Loucy (cell line): ENCODE results near the gene BBS5.

Experiments used
- H2AFZ ChIP-seq: fragments of 200-600 bp; sonication (generic); 2 replicates; pipeline ENCODE4 v1.6.0; 2016; ENCODE audit warnings: antibody characterized with exemption, mild to moderate bottlenecking, low read length, moderate library complexity
- H3F3A ChIP-seq: fragments of 200-600 bp; 2 replicates; pipeline ENCODE4 v1.6.0; 2016; ENCODE audit warnings: antibody characterized with exemption, low read depth, mild to moderate bottlenecking
- H3K27me3 ChIP-seq: fragments of 200-600 bp; sonication (generic); 2 replicates; pipeline ENCODE4 v1.6.1; 2014; ENCODE audit warnings: low read length, mild to moderate bottlenecking; ENCODE audit not compliant: insufficient read depth, poor library complexity, severe bottlenecking
- H3K36me3 ChIP-seq: fragments of 200-600 bp; sonication (generic); 2 replicates; pipeline ENCODE4 v1.6.1; 2016; ENCODE audit warnings: low read length; ENCODE audit not compliant: insufficient read depth
- H3K4me1 ChIP-seq: fragments of 200-600 bp; sonication (generic); 2 replicates; pipeline ENCODE4 v1.5.1; 2014; ENCODE audit warnings: low read length, mild to moderate bottlenecking; ENCODE audit not compliant: insufficient read depth, poor library complexity, severe bottlenecking
- H3K4me2 ChIP-seq: fragments of 200-600 bp; sonication (generic); 2 replicates; pipeline ENCODE4 v1.6.0; 2014; ENCODE audit warnings: antibody characterized with exemption, low read length, low read depth, mild to moderate bottlenecking; ENCODE audit not compliant: poor library complexity, severe bottlenecking
- H3K4me3 ChIP-seq: fragments of 200-600 bp; sonication (generic); 2 replicates; pipeline ENCODE4 v1.5.1; 2014; ENCODE audit warnings: low read length, mild to moderate bottlenecking, mixed read lengths; ENCODE audit not compliant: poor library complexity, severe bottlenecking
- H3K79me2 ChIP-seq: fragments of 200-600 bp; sonication (generic); 2 replicates; pipeline ENCODE4 v1.6.1; 2014; ENCODE audit warnings: low read length; ENCODE audit not compliant: insufficient read depth
- H3K9ac ChIP-seq: fragments of 200-600 bp; sonication (generic); 2 replicates; pipeline ENCODE4 v1.6.0; 2014; ENCODE audit warnings: mild to moderate bottlenecking, low read depth, low read length, moderate library complexity; ENCODE audit not compliant: poor library complexity, severe bottlenecking
- H3K9me2 ChIP-seq: fragments of 200-600 bp; sonication (generic); replicated peaks from 2 replicates; pipeline ENCODE4 v1.6.1; 2016; ENCODE audit warnings: low read depth, low read length, mixed read lengths
- H3K9me3 ChIP-seq: fragments of 200-600 bp; sonication (generic); 2 replicates; pipeline ENCODE4 v1.6.1; 2014; ENCODE audit warnings: mild to moderate bottlenecking, antibody characterized with exemption, low read length, low read depth; ENCODE audit not compliant: insufficient read depth
- H4K20me1 ChIP-seq: fragments of 200-600 bp; sonication (generic); 2 replicates; pipeline ENCODE4 v1.6.0; 2014; ENCODE audit warnings: antibody characterized with exemption, low read length, mild to moderate bottlenecking; ENCODE audit not compliant: insufficient read depth, poor library complexity, severe bottlenecking
- CTCF ChIP-seq: fragments of 200-600 bp; sonication (generic); conservative IDR thresholded peaks from 2 replicates; pipeline ENCODE4 v1.5.1; 2014; ENCODE audit warnings: mild to moderate bottlenecking, antibody characterized with exemption, low read length
- EZH2phosphoT487 ChIP-seq: fragments of 200-600 bp; IDR thresholded peaks from 2 replicates; pipeline ENCODE4 v1.6.1; 2018; ENCODE audit warnings: antibody characterized with exemption, mild to moderate bottlenecking, moderate library complexity, borderline replicate concordance

BBS5 gene

DNA sequence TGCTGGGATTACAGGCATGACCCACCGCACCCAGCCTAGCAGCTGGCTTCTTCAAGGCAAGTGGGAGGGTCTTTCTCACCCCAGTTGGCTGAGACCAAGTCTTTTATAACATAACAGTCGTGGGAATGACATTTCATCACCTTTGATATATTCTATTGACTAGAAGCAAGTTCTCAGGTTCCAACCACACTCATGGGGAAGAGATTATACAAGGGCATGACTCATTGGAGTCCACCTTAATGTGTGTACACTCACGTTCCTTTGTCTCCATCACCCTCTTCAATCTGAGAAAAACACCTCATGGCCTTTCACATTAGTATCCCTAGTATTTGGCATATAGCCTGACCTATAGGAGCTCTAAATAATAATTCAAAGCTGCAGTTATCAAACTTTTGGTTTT is 2.8 kb upstream of the BBS5 start:
- Histone ChIP-seq H3K36me3 (no peaks in the 10 kb centered on the region), H3K4me1 (peaks cover 9% of the 10 kb centered on the region), H3K4me3 (no peak overlapping the region), H3K9ac (no peak overlapping the region), H3K9me2 (no peaks in the 10 kb centered on the region), H3K27me3 (no peaks in the 10 kb centered on the region), H3F3A (no peaks in the 10 kb centered on the region), H2AFZ (no peak overlapping the region), H3K4me2 (no peak overlapping the region), H3K9me3 (no peaks in the 10 kb centered on the region), H4K20me1 (no peaks in the 10 kb centered on the region), H3K79me2 (no peaks in the 10 kb centered on the region)
- TF ChIP-seq CTCF (no peak), EZH2phosphoT487 (no peak)

DNA sequence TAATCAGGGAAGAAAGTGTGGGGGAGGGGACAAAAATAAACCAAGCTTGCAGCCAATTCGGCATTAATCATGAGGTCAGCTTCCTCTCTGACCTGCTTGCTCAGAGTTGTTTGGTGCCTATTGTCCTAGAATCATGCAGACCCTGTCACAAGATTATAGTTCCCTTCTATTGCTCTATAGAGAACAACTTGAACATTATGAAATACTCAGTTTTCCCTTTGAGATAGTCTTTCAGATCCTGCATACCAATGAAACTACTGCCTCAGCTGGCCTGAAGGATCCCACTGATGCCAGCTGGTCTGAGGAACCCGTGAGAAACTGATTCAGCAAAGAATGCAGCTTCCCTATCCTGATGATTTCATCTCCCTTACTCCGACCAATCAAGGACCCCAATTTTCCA is 955 bp upstream of the BBS5 start:
- TF ChIP-seq EZH2phosphoT487 (no peak), CTCF (no peak)
- Histone ChIP-seq H3K4me1 (peaks cover 9% of the 10 kb centered on the region), H3K4me2 (no peak overlapping the region), H3K9ac (no peak overlapping the region), H3K36me3 (no peaks in the 10 kb centered on the region), H3K9me3 (no peaks in the 10 kb centered on the region), H3F3A (no peaks in the 10 kb centered on the region), H3K79me2 (no peaks in the 10 kb centered on the region), H3K4me3 (no peak overlapping the region), H4K20me1 (no peaks in the 10 kb centered on the region), H3K27me3 (no peaks in the 10 kb centered on the region), H2AFZ (peak overlapping the region; percentile 100; the same call in 1 of the 2 replicates), H3K9me2 (no peaks in the 10 kb centered on the region)

- Histone ChIP-seq H3K36me3 (no peaks in the 10 kb centered on the region), H3K9ac (peak overlapping the region; percentile 72), H3K27me3 (no peaks in the 10 kb centered on the region)
These were observed 493 bp upstream of the BBS5 start for GRCh38 chr2:169478745-169479256.

More at GRCh38 chr2:169478745-169479256, 493 bp upstream of the BBS5 start:
- peaks cover 9% of the 10 kb centered on the region for H3K4me1 ChIP-seq
- no peaks in the 10 kb centered on the region for H4K20me1 ChIP-seq
- no peaks in the 10 kb centered on the region for H3K79me2 ChIP-seq
- peak overlapping the region; percentile 93 for H3K4me3 ChIP-seq
- H3K9me2 ChIP-seq: no peaks in the 10 kb centered on the region
- H3F3A ChIP-seq: no peaks in the 10 kb centered on the region
- TF ChIP-seq EZH2phosphoT487: no peak
- no peak for TF ChIP-seq CTCF
- peak overlapping the region; percentile 100 for H2AFZ ChIP-seq
- peak overlapping the region; percentile 80 for H3K4me2 ChIP-seq
- no peaks in the 10 kb centered on the region for H3K9me3 ChIP-seq
